Esophagus squamous epithelium (tissue), 4 donors: ENCODE results near the gene RPL6.

Experiments used
- POLR2A ChIP-seq, 4 donors: fragments of 450-650 bp; IDR thresholded peaks; one replicate each; pipeline ENCODE4 v1.6.1; 2017; ENCODE audit warnings: antibody characterized with exemption in 4 of 4, mild to moderate bottlenecking in 4 of 4, moderate library complexity in 3 of 4
- TF ChIP-seq, protein P1 (sequence below), 6 experiments: fragments of 450-650 bp in 4 of 6; fragments of 200-600 bp in 2 of 6; sonication (generic) in 2 of 6; IDR thresholded peaks; one replicate each; pipeline ENCODE4 v1.5.1; 2016 to 2019; ENCODE audit warnings: antibody characterized with exemption in 6 of 6, mild to moderate bottlenecking in 4 of 6, moderate library complexity in 4 of 6

DNA sequence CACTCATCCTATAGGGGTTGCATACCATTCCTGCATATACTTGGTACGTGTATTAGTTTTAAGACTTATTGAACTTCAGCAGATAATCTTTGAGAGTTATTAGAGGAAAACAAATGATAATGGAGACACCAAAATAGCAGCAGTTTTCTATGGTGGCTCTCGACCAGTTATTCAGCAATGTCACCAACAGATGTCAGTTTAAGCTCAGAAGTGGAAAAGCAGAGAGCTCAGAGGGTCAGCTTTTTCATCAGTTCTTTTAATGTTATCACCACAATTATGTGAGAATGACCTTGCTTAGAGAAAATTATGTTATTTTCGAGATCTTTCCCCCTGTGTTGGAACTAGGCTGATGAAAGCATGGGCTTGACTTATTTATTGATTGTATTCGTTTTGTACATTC is 41.3 kb upstream of the RPL6 start:
- TF ChIP-seq, protein P1, sequence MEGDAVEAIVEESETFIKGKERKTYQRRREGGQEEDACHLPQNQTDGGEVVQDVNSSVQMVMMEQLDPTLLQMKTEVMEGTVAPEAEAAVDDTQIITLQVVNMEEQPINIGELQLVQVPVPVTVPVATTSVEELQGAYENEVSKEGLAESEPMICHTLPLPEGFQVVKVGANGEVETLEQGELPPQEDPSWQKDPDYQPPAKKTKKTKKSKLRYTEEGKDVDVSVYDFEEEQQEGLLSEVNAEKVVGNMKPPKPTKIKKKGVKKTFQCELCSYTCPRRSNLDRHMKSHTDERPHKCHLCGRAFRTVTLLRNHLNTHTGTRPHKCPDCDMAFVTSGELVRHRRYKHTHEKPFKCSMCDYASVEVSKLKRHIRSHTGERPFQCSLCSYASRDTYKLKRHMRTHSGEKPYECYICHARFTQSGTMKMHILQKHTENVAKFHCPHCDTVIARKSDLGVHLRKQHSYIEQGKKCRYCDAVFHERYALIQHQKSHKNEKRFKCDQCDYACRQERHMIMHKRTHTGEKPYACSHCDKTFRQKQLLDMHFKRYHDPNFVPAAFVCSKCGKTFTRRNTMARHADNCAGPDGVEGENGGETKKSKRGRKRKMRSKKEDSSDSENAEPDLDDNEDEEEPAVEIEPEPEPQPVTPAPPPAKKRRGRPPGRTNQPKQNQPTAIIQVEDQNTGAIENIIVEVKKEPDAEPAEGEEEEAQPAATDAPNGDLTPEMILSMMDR (IDR thresholded peaks at IDR 0.05): no peak
- TF ChIP-seq POLR2A (IDR thresholded peaks at IDR 0.05): no peak
